ENCODE data around the gene NMT2.

The NMT2 gene

DNA sequence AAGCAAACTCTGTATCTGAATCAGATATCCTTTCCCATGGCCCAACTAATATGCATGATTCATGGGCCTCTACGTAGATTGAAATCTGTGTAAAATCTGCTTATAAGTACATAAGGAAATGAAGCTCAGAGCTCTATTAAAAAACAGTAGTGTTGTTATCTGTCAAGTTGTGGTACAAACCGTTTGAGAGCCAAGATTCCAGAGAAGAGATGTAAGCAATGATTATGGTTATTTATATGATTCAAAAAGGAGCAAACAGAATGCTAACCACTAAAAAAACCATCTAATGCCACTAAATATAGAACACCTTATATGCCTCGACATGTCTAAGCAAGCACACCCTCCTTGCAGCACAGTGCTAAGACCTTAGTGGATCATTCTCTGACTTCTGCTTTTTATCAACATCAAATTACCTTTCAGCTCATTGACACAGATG is 44.7 kb downstream of the NMT2 start:
- peak; percentile 27 for DNase-seq (ENCODE audit: low spot score)
- TF ChIP-seq, protein P1, sequence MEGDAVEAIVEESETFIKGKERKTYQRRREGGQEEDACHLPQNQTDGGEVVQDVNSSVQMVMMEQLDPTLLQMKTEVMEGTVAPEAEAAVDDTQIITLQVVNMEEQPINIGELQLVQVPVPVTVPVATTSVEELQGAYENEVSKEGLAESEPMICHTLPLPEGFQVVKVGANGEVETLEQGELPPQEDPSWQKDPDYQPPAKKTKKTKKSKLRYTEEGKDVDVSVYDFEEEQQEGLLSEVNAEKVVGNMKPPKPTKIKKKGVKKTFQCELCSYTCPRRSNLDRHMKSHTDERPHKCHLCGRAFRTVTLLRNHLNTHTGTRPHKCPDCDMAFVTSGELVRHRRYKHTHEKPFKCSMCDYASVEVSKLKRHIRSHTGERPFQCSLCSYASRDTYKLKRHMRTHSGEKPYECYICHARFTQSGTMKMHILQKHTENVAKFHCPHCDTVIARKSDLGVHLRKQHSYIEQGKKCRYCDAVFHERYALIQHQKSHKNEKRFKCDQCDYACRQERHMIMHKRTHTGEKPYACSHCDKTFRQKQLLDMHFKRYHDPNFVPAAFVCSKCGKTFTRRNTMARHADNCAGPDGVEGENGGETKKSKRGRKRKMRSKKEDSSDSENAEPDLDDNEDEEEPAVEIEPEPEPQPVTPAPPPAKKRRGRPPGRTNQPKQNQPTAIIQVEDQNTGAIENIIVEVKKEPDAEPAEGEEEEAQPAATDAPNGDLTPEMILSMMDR (IDR thresholded peaks at IDR 0.05; ENCODE audit: extremely low read depth, missing control alignments), result no peak

DNA sequence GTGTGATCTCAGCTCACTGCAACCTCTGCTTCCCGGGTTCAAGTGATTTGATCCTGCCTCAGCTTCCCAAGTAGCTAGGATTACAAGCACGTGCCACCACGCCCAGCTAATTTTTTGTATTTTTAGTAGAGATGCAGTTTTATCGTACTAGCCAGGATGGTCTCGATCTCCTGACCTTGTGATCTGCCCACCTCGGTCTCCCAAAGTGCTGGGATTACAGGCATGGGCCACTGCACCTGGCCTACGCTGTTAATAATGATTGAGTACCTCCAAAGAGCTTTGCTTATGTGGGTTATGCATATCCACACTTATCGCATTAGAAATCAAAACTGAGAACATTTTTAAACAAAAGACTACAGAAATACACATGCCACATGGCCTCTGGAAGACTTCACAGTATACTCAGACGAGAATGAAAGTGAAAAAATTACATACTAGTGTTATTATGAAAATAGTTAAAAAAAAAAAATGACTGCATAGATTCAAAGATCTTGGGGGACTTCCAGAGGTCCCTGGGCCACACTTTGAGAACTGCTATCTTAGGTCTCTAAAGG is 45.9 kb downstream of the NMT2 start:
- TF ChIP-seq, protein P1 (IDR thresholded peaks at IDR 0.05; ENCODE audit: extremely low read depth, missing control alignments), result no peak
- peak; percentile 75 for DNase-seq (ENCODE audit: low spot score)

DNA sequence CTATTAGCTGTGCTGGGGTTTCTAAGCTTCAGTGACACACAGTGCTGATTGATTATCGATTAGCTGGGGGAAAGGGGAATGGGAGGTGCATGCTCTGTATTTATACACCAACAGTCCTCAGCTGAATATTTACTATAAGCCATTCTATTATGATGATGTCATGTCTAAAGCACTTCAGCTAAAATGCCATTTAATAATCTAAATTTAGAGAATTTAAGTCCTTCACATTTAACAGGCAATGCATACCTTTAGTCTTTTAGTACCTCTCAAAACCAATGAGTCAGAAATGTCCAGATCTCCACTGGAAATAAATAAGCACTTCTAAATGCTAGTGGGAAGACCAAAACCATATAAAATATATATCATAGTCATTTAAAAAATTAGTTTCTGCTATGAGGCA is 46.8 kb downstream of the NMT2 start:
- TF ChIP-seq, protein P1 (IDR thresholded peaks at IDR 0.05; ENCODE audit: extremely low read depth, missing control alignments), result no peak
- no peak for DNase-seq (ENCODE audit: low spot score)

DNA sequence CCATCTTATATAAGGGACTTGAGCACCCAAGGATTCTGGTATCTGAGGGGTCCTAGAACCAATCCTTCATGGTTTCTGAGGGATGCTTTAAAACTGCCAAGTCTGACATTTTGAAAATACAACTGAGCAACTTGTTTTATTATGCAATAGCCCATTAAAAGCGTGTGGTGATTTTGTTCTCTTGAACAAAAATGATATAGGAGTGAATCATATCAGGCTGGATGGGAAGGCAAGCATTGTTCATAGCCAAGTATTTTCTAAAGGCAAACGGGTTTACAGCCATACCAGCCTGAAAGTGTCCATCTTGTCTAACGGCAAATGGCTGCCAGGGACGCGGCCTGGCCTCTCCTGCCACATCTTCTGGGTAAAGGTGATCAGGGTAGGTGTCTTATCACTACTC is 48.0 kb downstream of the NMT2 start:
- TF ChIP-seq, protein P1 (IDR thresholded peaks at IDR 0.05; ENCODE audit: extremely low read depth, missing control alignments), result no peak
- DNase-seq (ENCODE audit: low spot score), result no peak

DNA sequence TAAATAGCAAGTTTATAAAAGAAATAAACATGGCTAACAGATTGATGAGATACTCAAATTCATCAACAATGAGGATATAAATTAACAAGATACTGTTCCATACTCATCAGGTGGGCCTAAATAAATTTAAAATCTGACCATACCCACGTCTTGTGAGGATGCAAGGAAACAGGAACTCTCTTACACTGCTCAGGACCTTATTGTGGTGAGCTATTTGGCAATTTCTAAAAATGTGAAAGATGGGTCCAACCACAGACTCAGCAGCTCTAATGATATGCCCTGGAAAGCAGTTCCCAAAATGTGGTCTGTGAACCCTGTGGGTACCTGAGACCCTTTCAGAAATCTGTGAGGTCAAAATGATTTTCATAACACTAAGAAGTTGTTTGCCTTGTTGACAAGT is 49.9 kb downstream of the NMT2 start:
- no peak for DNase-seq (ENCODE audit: low spot score)
- TF ChIP-seq, protein P1 (IDR thresholded peaks at IDR 0.05; ENCODE audit: extremely low read depth, missing control alignments), result no peak

DNA sequence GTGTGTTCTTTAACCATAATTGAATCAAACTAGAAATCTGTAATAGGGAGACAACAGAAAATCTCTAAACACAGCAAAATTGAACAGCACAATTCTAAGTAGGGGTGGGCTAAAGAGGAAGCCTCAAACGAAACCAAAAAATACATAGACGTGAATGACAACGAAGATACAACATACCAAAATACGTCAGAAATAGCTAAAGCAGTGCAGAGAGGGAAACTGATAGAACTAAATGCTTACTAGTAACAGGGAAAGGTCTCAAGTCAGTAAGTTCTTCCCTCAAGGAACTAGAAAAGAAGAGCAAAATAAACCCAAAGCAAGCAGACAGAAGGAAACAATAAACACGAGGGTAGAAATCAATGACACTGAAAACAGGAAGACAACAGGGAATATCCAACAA is 52.3 kb downstream of the NMT2 start:
- TF ChIP-seq, protein P1 (IDR thresholded peaks at IDR 0.05; ENCODE audit: extremely low read depth, missing control alignments), result no peak

DNA sequence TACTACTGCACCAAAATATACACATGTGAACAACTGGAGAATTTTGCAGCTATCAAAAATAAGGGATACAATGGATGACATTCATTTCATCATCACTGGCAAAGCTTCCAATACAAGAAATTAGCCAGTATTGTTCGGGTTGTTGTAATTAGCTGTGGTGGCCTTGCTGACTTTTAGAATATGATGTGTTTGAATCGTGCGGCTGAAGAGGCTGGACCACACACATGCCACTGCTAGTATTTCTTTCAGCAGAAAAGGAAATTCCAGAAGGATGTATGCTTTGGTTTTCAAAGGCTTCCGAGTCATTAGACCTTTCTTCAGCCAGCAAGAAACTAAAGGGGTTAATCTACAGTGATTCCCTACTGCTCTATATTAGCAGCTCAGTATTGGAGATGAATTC is 54.7 kb downstream of the NMT2 start:
- DNase-seq (ENCODE audit: low spot score), result no peak
- TF ChIP-seq, protein P1 (IDR thresholded peaks at IDR 0.05; ENCODE audit: extremely low read depth, missing control alignments), result no peak

More for the DNA sequence above, 52.3 kb downstream of the NMT2 start:
- no peak for DNase-seq (ENCODE audit: low spot score)

All from GM20000 (cell line).